ENCODE results near the gene PLB1.
"Not testable (repeated sequence)": the region's sequence is repeated elsewhere in the genome, so short reads cannot be mapped to it uniquely, and the experiment has no call there.

The PLB1 gene

GRCh38 chr2:28652217-28652616, 156.4 kb downstream of the PLB1 start:
- DNase-seq, result no peak

- no peak for DNase-seq
Measured at GRCh38 chr2:28653892-28654662, 158.2 kb downstream of the PLB1 start.

GRCh38 chr2:28654663-28655320, 158.9 kb downstream of the PLB1 start:
- DNase-seq, result no peak

GRCh38 chr2:28656937-28657615, 161.2 kb downstream of the PLB1 start:
- DNase-seq, result no peak

- DNase-seq, result no peak
Measured at GRCh38 chr2:28658369-28658768, 162.5 kb downstream of the PLB1 start.

- DNase-seq, result no peak
Measured at GRCh38 chr2:28659127-28659526, 163.3 kb downstream of the PLB1 start.

GRCh38 chr2:28661589-28662001, 165.7 kb downstream of the PLB1 start:
- no peak for DNase-seq

GRCh38 chr2:28662044-28662443, 166.2 kb downstream of the PLB1 start:
- no peak for DNase-seq

GRCh38 chr2:28662468-28663181, 166.8 kb downstream of the PLB1 start:
- no peak for DNase-seq

GRCh38 chr2:28663359-28663758, 167.5 kb downstream of the PLB1 start:
- DNase-seq, result no peak

GRCh38 chr2:28664120-28664842, 168.4 kb downstream of the PLB1 start:
- DNase-seq, result no peak

GRCh38 chr2:28665041-28665704, 169.3 kb downstream of the PLB1 start:
- no peak for DNase-seq

- DNase-seq, result not testable (repeated sequence)
Measured at GRCh38 chr2:28665811-28666377, 170.0 kb downstream of the PLB1 start.

- no peak for DNase-seq
Measured at GRCh38 chr2:28666496-28667184, 170.8 kb downstream of the PLB1 start.

GRCh38 chr2:28667261-28667660, 171.4 kb downstream of the PLB1 start:
- no peak for DNase-seq

- no peak for DNase-seq
Measured at GRCh38 chr2:28668106-28668814, 172.4 kb downstream of the PLB1 start.

- DNase-seq, result no peak
Measured at GRCh38 chr2:28668880-28669279, 173.0 kb downstream of the PLB1 start.

- DNase-seq, result no peak
Measured at GRCh38 chr2:28670856-28671255, 175.0 kb downstream of the PLB1 start.

GRCh38 chr2:28673338-28673737, 177.5 kb downstream of the PLB1 start:
- no peak for DNase-seq

- no peak for DNase-seq
Measured at GRCh38 chr2:28674062-28674712, 178.3 kb downstream of the PLB1 start.
